A549 treated with AZD9567 at 1 μM for 4 hours (cell line): ENCODE measurements around the gene TMEM258. TPM values are rescaled to one million over a fixed set of nuclear protein-coding genes. Genes with fewer than 3 reads are reported as not detected.

Source experiments
- total RNA-seq: library from RNA; stranded (reverse); fragments of 200-300 nt; extraction: Qiagen RNA extraction; gene quantifications from 5 replicates; pipeline ENCODE4 v1.2.3, GENCODE V29; 2022; ENCODE audit not compliant: insufficient read depth

The TMEM258 gene
- total RNA-seq, result 215 to 243 TPM (median 228 TPM) in 5 replicates

GRCh38 chr11:61792310-61793082 lies at the start of gene TMEM258, which contains the start of gene FEN1:
Gene TMEM258 (minus strand): TSS chr11:61792599. CDS start chr11:61792558, 41 bp downstream.
Gene FEN1 (plus strand): TSS chr11:61792911. CDS start chr11:61795362, 2,451 bp downstream.

GRCh38 chr11:61827571-61828378 lies 35.4 kb upstream of the TMEM258 start, which contains the start of gene FADS2:
Gene FADS2 (plus strand): TSS chr11:61828300. CDS start chr11:61828391, 91 bp downstream.

GRCh38 chr11:61816736-61817455 lies 24.5 kb upstream of the TMEM258 start, which contains the start of gene FADS1:
Gene FADS1 (minus strand): TSS chr11:61817003. CDS start chr11:61816929, 74 bp downstream.

GRCh38 chr11:61752117-61752924 lies 40.1 kb downstream of the TMEM258 start, which contains the start of gene MYRF:
Gene MYRF (plus strand): TSS chr11:61752636. CDS start chr11:61752745, 109 bp downstream.

Other genes with a start within 250 kb of the TMEM258 start
- 0.92 to 1.3 TPM (median 1.2 TPM) in 5 replicates for gene SYT7, start 211.5 kb downstream of the TMEM258 start, total RNA-seq
- gene DAGLA, start 112.2 kb downstream of the TMEM258 start, total RNA-seq, result 3.7 to 5.6 TPM (median 5.2 TPM) in 5 replicates
- gene MYRF, start 40.0 kb downstream of the TMEM258 start, total RNA-seq, result 11.9 to 19.0 TPM (median 18.0 TPM) in 5 replicates
- gene FEN1, start 312 bp upstream of the TMEM258 start, total RNA-seq, result 85.9 to 107 TPM (median 99.6 TPM) in 5 replicates
- gene FADS1, start 24.4 kb upstream of the TMEM258 start, total RNA-seq, result 178 to 247 TPM (median 209 TPM) in 5 replicates
- gene FADS2, start 35.7 kb upstream of the TMEM258 start, total RNA-seq, result 360 to 457 TPM (median 388 TPM) in 5 replicates
- 40.2 to 89.4 TPM (median 80.9 TPM) in 5 replicates for gene FADS3, start 98.9 kb upstream of the TMEM258 start, total RNA-seq
- gene RAB3IL1, start 125.0 kb upstream of the TMEM258 start, total RNA-seq, result 16.3 to 57.5 TPM (median 16.6 TPM) in 5 replicates
- 1.6 to 7.4 TPM (median 3.2 TPM) in 5 replicates for gene BEST1, start 157.8 kb upstream of the TMEM258 start, total RNA-seq
- 10,052 to 20,533 TPM (median 17,915 TPM) in 5 replicates for gene FTH1, start 175.0 kb upstream of the TMEM258 start, total RNA-seq